Activated CD8-positive, alpha-beta memory T cell treated with anti-CD3 and anti-CD28 coated beads for 48 hours (primary cell): ENCODE results near the gene MLLT3.

Experiments
- DNase-seq, 3 experiments: peaks; one replicate each; pipeline ENCODE4 v3.0.0-alpha.2; 2020; ENCODE audit warnings: low read depth in 2 of 3, low spot score in 2 of 3

MLLT3 gene

DNA sequence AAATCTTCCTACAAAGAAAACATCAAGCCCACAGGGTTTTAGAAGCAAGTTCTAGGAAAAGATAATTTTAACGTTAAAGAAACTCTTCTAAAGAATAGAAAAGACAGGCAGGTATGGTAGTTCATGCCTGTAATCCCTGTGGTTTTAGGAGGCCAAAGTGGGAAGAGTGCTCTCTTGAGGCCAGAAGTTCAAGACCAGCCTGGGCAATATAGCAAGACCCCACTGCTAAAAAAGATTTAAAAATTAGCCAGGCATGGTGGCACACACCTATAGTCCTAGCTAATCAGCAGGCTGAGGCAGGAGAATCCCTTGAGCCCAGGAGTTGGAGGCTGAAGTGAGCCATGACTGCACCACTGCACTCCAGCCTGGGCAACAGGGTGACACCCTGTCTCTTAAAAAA, 193.3 kb downstream of the MLLT3 start:
- no peak for DNase-seq

DNA sequence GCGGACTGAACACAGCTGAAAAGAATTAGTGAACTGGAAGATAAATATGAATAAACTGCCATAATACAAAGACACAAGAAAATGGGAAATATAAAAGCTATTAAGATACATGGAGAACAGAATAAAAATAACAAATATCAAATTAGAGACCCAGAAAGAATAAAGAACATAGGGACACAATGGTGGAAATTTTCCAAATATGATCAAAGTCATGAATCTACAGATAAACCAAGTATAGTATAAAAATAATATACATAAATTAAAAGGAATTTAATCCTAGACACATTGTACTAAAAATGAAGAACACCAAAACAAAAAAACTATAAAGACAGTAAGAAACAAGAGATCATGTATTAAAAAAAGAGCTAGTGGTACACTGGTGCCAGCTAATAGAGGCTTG, 194.9 kb downstream of the MLLT3 start:
- no peak for DNase-seq

DNA sequence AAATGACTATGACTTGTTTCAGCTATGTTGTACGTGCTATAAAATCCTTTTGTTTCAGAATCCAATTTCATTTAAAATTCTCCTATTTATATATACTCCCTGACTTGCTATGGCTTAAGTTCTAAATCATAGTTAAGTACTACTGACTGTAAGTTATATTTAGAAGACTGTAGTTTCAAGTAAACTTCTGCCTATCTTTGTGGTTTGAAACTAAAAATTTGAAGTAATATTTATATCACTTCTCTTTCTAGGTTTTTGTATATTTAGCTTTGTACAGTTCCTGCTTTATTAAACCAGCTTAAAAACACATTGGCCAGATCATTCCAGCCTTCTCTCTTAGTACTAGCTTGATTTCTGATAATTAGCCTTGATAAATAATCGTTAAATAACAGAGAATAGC, 196.3 kb downstream of the MLLT3 start:
- no peak for DNase-seq

DNA sequence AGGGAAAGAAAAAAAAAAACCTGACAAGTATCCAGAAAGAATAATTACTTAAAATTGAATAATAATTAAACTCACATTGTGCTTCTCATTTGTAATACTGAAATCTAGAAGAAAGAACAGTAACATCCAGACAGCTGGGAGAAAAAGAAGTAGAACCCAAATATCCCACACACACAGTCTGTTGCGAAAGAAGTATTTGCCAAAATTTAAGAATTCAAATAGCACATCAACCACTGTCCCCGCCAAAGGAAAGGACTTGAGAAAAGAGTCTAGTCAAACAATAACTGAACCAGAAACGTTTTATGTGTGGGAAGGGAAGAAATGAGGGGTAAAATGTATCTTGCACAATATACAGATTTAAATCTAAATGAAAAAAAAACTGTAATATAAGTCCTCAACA, 202.8 kb downstream of the MLLT3 start:
- no peak for DNase-seq

DNA sequence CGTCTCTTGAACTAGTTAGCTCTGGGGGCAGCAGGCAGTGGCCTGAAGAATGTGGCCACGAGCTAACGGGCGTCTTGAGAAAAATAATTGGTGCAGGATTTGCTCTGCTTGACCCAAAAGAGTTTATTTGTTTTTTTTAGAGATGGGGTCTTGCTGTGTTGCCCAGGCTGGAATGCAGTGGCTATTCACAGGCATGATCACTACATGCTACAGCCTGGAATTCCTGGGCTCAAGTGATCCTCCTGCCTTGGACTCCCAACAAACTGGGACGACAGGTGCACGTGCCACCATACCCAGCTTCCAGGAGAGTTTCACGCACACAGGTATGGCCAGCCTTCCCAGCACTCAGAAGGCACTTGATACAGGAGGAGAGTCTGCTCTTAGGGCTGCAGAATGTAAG, 203.8 kb downstream of the MLLT3 start:
- DNase-seq: no peak

DNA sequence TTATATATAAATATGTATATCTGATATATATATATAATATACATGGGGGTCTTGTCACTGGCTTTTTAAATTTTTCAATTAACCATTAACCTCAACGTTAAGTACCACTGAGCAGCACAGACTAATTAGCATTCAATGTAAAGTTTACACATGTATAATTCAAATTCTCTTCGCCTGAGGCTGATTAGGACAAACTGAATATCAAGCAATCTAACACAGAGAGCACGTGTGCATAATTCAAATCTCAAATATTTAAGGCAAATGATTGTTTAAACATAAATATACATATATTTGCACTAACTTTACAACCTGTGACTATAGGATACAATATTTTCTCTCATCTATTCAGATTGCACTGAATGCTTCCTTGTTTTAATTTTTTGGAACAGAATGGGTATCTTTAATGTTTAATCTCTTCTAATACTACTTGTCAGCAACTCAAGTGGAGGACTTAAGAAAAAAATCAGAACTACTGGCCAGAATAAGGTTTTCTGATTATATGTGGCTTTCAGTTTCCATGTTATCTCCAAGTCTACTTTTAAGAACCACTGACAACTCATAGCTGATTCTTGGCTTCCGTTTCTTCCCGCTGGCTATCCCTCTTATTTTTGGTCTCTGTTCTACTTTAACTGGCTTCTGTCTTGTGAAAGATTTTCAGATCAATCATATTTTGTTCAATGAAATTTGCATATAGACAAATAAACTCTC, 204.8 kb downstream of the MLLT3 start:
- DNase-seq: no peak

DNA sequence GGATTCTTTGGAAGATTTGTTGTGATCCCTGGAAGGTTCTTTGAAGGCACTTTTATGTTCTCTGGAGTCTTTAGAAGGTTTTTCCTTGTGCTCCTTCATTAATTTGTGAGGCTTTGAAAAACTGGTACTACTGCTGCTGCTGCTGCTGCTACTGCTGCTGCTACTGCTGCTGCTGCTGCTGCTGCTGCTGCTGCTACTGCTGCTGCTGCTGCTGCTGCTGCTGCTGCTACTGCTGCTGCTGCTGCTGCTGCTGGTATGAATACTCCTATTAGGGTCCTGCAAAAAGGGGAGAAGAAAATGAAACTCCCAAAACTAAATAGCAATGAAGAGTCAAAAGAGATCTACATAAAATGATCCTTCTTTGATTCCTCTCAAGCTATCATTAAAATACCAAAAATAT, 208.1 kb downstream of the MLLT3 start:
- no peak for DNase-seq

DNA sequence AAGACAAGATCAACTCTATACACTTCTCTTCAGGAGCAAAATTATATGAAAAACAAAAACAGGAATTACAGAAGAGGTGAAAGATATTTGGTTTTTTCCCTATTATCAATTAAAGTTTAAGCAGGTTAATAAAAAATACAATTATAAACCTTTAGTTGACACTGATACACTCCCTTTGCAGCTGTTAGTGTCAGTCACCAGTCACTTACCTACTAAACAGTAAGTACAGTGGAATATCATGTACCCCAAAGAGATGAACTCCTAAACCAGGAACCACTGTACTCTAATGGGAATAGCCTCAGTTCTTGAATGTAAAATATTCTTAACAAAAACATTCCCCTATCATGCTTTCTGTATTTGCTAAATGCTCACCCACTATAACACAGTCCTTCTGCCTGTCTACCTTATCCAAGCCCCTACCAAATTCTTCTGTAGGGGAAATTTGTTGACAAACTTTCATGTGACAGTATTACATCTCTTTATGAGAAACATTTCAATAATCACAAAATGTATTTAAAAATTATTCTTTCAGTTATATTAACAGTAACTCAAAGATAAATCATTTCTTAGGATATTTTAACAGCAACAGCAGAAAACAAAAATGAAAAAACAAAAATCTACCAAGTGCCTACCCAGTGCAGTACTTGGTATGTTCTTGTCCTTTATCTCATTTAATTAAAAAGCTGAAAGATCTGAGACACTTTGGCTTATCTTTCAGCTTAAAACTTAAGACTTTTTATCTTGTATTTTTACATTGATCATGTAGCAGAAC, 212.8 kb downstream of the MLLT3 start:
- no peak for DNase-seq

DNA sequence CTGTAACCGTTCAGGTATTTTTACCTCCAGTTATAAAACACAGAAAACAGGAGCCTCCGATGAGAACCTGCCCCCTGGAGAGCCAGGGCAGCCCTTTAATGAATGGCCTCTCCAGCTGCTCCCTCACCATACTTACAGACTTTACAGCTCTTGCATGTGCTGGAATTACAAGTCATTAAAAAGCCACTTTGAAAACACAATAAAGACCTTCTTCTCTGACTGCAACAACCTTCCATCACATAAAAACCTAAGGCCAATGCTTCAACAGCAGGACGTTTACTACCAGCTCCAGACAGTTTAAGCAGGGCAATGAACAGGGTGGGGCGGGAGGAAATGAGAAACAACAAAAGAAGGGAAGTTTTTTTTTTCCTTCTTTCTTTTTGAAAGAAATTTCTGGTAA, 213.8 kb downstream of the MLLT3 start:
- no peak for DNase-seq

DNA sequence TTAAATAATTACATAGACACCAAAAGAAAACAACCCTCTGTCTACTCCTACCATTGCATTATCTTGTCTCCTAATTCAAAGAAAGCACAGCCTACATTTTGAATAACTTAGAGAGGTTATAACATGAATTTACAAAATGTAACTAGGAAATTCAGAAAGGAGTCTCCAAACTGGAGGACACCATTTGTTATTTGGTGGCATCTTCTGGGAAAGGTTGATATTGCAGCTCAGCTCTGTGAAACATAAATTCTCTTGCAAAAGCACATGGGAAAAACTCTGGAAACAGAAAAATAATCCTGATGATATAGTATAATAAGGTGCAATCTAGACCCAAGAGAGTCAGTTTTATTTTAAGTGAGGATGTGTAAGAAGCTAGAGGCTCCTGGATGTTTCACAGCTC, 215.3 kb downstream of the MLLT3 start:
- no peak for DNase-seq

DNA sequence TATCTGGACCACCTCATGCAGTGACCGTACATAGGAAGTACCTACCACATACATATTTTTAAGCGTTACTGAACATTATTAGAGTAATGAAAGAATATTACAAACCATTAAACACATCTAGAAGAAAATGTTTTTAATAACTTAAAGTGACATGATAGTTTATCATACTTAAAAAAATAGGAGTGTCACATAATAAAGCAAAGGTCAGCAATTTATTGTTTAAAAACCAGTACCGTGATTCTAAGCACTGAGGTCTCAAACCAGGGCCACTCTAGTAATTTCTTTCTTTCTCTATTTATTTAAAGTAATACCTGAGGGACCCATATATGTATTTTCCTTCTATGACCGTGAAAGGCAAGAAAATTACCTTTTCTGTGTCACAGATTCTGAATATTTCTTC, 216.0 kb downstream of the MLLT3 start:
- DNase-seq: no peak

DNA sequence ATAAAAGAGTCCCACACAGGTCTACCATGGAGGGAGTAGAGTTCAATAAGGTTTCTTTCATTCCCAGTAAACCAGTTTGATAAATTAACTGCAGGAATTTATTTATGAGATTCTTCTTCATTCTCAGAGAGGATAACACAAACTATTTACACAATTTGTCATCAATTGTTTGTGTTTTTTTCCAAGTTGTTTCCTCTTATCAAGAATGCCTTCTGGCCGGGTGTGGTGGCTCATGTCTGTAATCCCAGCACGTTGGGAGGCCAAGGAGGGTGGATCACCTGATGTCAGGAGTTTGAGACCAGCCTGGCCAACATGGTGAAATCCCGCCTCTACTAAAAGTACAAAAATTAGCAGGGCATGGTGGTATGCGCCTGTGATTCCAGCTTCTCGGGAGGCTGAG, 216.7 kb downstream of the MLLT3 start:
- no peak for DNase-seq

DNA sequence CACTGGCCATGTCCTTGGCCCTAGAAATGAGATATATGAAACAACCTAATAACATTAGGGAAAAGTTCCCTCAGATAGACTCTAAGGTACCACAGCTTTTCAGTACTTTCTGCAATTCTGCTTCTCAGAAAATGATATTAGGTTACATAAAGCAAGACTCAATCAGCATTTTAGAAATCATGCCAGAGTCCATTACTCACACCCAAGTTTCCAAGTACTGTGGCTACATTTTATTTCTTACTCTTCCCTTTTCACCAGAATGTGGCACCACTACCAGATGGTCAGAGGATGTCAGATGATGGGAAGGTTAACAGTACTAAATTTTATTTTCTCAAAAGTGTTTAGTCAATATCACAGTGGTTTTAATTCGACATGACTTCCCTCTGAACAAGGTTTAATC, 217.2 kb downstream of the MLLT3 start:
- DNase-seq: no peak

DNA sequence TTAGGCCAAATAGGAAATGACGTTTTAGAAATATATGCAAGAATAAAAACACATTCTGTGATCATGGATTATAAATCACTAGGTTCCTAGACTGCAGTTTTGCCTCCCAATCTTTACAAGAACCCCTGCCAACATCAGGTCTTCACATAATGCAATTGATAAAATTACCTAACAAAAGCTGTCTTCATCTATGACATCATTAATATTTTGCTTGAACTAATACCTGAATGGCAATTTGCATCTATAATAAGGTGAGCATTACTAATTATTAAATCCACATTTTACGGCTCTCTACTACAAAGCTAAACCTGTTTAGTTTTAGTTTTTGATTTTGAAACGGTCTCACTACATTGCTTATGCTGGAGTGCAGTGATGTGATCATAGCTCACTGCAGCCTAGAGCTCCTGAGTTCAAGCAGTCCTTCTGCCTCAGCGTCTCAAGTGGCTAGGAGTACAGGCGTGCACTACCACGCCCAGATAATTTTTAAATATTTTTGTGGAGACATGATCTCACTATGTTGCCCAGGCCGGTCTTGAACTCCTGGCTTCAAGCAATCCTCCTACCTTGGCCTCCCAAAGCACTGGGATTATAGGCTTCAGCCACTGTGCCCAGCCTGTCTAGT, 218.0 kb downstream of the MLLT3 start:
- no peak for DNase-seq

DNA sequence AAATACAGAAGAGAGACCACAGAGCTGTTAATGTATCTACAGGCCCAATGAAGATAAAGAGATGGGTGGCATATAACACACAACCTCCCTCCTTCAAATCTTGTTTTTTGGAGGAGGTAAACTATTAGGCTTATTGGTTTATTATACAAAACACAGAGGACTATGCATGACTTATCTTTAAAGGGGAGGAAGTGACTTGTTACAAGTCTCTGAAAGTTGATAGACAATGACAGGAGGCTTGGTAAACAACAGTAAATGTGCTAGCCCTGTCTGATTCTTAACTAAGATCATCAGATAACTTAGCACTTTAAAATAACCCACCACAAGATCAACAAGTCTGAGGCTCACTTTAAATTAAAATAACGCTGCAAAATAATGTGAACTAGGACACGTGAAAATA, 219.0 kb downstream of the MLLT3 start:
- no peak for DNase-seq

DNA sequence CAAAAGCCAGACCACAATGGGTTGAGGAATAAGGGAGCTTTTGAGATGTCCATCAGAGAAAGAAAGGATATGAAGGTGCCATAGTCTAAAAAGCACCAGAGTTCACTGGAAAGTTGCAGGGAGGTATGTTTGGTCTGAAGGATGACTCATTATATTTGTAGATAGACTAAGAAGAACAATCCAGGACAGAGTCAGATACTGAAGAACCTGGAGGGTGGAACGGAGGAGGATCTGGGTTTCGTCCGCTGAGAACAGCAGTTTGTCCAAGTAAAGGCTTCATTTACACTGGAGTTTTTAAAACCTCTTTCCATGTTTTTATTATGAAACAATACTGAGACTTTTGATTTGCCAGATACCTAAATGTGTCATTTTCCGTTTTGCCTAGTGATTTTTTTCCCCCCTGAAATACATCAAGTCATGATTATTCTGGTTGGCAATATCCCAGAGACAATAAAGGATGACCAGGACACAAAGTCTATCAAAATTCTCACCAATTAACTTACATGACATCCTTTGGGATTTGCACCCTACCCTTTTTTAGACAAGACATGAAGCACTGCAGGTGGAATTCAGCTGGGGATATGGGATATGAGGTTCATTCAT, 219.9 kb downstream of the MLLT3 start:
- DNase-seq: no peak

DNA sequence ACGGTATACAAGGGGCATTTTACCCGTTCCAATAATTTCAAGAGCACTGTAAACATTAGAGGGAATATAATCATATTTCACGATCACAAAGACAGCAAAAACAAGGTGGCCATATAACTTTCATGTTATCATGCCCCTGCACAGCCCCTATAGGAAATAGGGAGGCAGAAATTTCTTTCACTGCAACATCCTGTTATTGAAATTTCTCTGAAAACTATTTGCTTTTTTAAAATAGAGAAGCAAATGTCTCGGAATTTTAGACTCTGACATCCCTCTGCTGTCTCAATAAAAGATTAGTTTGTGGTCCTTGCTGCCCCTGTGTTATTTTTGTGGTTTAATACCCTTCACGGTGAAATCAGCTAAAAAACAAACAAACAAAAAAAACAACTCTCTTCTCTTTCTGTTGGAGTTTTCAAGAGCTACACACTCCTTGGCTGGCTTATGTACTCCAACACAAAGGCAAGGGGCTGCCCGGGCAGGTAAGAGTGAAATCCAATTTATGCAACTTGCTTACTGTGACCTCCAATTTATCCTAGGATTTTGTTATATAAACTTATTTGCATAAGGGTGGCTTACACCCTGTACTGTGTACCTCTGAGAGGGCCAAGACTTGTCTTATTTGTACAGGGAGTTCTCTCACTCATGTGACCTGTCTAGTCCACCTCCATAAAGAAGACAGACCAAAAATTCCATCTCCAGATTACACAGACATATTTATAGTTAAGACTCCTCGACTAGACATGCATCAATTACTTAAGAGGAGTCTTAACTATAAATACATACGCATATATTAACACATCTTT, 223.6 kb downstream of the MLLT3 start:
- no peak for DNase-seq

DNA sequence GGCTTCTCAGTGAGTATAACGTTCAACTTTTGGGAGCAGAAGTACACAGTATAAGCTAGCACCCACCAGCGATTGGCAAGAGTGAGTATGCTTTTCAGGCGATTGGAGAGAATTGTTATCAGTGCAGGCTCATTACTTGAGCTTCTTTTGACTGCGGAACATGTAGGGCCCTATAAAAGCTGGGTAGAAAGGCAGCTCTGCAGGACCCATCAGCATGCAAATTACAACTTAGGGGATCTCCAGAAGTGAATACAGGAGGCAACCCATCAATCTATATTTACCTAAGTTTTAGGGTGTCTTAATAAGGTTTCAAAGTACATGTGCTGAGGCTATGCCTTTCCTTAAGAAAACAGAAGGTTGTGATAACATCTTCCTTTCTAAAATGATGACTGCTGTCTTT, 225.0 kb downstream of the MLLT3 start:
- DNase-seq: no peak

DNA sequence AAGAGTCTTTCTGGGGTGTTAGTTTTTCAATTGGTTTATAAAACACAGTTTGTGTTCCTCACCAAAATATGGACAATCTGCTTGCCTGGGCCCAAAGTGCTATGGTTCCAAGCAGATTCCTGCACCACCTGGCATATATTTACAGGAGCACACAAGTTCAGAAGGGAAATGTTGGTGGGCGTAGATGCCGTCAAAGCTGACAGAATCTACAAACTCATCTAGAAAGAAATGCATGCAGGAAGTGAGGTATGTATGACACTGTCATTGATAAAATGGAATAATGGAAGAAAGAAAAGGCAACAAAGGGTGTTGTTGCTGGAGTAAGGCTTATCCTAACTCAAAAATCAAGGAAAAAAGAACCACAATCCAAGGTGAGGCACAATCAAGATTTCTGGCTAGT, 225.8 kb downstream of the MLLT3 start:
- no peak for DNase-seq

DNA sequence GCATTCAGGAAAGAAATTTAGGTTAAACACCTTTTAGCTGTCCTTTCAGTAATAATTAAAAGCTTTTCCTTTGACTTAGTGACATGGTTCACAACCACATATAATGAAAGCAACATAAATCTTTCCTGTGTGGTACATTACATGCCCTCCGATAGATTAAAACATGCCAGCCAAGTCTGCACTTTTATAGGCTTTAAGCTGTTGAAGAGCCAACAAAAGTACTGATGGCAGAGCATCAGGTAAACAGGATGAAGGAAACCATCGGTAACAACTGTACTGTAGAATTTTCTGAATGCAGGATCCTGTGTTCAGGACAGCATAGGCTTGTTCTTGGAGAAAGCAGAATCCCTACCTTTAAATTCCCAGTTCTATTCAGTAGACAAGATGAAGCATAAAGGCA, 226.6 kb downstream of the MLLT3 start:
- DNase-seq: no peak

DNA sequence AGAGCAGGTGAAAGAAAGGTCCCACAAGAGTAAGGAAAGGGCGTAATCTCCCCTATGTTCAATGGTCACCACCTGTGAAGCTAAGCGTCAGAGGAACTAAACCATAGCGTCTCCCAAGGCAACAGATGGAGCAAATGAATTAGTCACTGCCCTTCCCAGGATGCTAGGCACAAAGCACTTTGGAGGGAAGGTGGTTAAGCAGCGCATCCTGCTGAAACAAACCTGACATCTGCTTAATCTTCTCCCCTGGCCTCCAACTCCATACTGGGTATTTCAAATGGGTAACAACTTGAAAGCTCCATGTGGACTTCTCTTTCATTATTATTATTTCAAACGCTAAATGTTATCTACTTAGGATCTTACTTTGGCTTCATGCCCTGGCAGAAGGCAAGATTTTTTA, 227.3 kb downstream of the MLLT3 start:
- DNase-seq: no peak
